Neural progenitor cell (in vitro differentiated cells): ENCODE results near the gene VCAN. TPM values are rescaled to one million over a fixed set of nuclear protein-coding genes. Genes with fewer than 3 reads are reported as not detected.

Experiments used
- DNase-seq: peaks from one replicate; pipeline ENCODE4 v3.0.0-alpha.2; 2016; ENCODE audit warnings: low spot score
- H2AFZ ChIP-seq: fragments of 200-600 bp; sonication (generic); replicated peaks from 2 replicates; pipeline ENCODE4 v1.6.1; 2016; ENCODE audit warnings: antibody characterized with exemption
- H3F3A ChIP-seq: fragments of 200-600 bp; sonication (generic); 2 replicates; pipeline ENCODE4 v1.6.1; 2016; ENCODE audit warnings: antibody characterized with exemption, low read depth
- H3K27ac ChIP-seq: fragments of 200-600 bp; sonication (generic); 2 replicates; pipeline ENCODE4 v1.5.1; 2016; ENCODE audit warnings: mild to moderate bottlenecking
- H3K27me3 ChIP-seq: fragments of 200-600 bp; sonication (generic); 2 replicates; pipeline ENCODE4 v1.6.1; 2016; ENCODE audit warnings: mild to moderate bottlenecking, moderate library complexity
- H3K36me3 ChIP-seq: fragments of 200-600 bp; sonication (generic); 2 replicates; pipeline ENCODE4 v1.5.1; 2016
- H3K4me1 ChIP-seq: fragments of 200-600 bp; sonication (generic); 2 replicates; pipeline ENCODE4 v1.6.1; 2016; ENCODE audit warnings: mixed run types
- H3K4me2 ChIP-seq: fragments of 200-600 bp; sonication (generic); 2 replicates; pipeline ENCODE4 v1.6.1; 2016
- H3K4me3 ChIP-seq: fragments of 200-600 bp; sonication (generic); 2 replicates; pipeline ENCODE4 v1.5.1; 2016
- H3K79me2 ChIP-seq: fragments of 200-600 bp; sonication (generic); 2 replicates; pipeline ENCODE4 v1.6.1; 2016; ENCODE audit warnings: low read depth
- H3K9ac ChIP-seq: fragments of 200-600 bp; sonication (generic); 2 replicates; pipeline ENCODE4 v1.6.1; 2016
- H3K9me3 ChIP-seq: fragments of 200-600 bp; sonication (generic); 2 replicates; pipeline ENCODE4 v1.5.1; 2016; ENCODE audit warnings: low read depth
- H4K20me1 ChIP-seq: fragments of 200-600 bp; sonication (generic); 2 replicates; pipeline ENCODE4 v1.6.1; 2016; ENCODE audit warnings: low read depth
- H3K27ac Mint-ChIP-seq: 3 replicates; pipeline ENCODE4 v1.8.0; 2021; ENCODE audit warnings: mixed read lengths
- H3K27me3 Mint-ChIP-seq: 2 replicates; pipeline ENCODE4 v1.8.0; 2022; ENCODE audit warnings: low read depth, mild to moderate bottlenecking, inconsistent platforms, moderate library complexity, mixed read lengths; ENCODE audit not compliant: insufficient read depth
- H3K36me3 Mint-ChIP-seq: 3 replicates; pipeline ENCODE4 v1.8.0; 2021; ENCODE audit warnings: mixed read lengths
- H3K4me1 Mint-ChIP-seq: 3 replicates; pipeline ENCODE4 v1.8.0; 2021; ENCODE audit warnings: mixed read lengths
- H3K4me3 Mint-ChIP-seq: 3 replicates; pipeline ENCODE4 v1.8.0; 2021; ENCODE audit warnings: mild to moderate bottlenecking, moderate library complexity, mixed read lengths
- H3K9me3 Mint-ChIP-seq: 3 replicates; pipeline ENCODE4 v1.8.0; 2020; ENCODE audit warnings: mixed read lengths
- EZH2 ChIP-seq: fragments of 200-600 bp; sonication (generic); IDR thresholded peaks from 2 replicates; pipeline ENCODE4 v1.6.1; 2017; ENCODE audit warnings: antibody characterized with exemption, mild to moderate bottlenecking, moderate library complexity
- EZH2phosphoT487 ChIP-seq: fragments of 200-600 bp; sonication (generic); IDR thresholded peaks from 2 replicates; pipeline ENCODE4 v1.6.1; 2017; ENCODE audit warnings: antibody characterized with exemption
- total RNA-seq: library from RNA; depleted of rRNA; stranded (reverse); fragments of >200 nt; gene quantifications from 2 replicates; pipeline ENCODE4 v1.2.3, GENCODE V29; 2015; ENCODE audit warnings: low replicate concordance
- TF ChIP-seq, protein P1 (sequence below): fragments of 200-600 bp; sonication (generic); IDR thresholded peaks from 2 replicates; pipeline ENCODE4 v1.5.1; 2017; ENCODE audit warnings: antibody characterized with exemption, mild to moderate bottlenecking

VCAN gene
- total RNA-seq, 1 donor from 2014 or later, result 101 TPM

DNA sequence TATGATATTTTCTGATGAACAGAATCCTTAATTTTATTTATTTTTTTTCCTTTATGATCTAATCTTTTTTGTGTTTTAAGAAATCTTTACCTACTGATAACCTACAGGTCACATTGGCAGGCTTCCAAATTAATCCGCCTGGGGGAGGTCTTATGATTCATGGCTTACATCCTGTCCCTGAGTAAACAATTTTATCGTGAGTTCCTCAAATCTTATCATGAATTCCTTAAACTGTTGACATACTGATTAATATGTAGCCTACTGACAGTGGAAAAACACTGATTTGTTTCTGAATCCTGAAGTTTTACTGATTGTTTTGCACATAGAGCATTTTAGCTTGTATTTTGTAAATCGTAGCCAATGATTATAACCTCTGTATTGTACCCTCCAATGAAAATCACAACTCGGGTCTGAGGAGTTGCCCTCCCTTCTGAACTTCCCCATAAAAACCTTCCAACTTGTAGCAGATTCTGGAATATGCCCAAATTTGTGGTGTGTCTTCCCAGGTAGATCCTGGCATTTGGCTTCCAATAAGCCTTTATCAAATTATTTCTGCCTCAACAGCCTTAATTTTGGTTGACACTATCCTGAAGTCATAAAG lies 105.6 kb downstream of the VCAN start:
- peaks cover 62% of the 10 kb centered on the region for H3K36me3 Mint-ChIP-seq
- Histone ChIP-seq H2AFZ (no peak overlapping the region), H3K27me3 (no peaks in the 10 kb centered on the region), H3K36me3 (peaks cover 36% of the 10 kb centered on the region), H3K9me3 (no peaks in the 10 kb centered on the region), H3F3A (no peaks in the 10 kb centered on the region), H3K4me2 (no peak overlapping the region), H4K20me1 (no peaks in the 10 kb centered on the region), H3K27ac (no peak overlapping the region), H3K4me3 (no peak overlapping the region), H3K79me2 (no peaks in the 10 kb centered on the region), H3K4me1 (no peaks in the 10 kb centered on the region), H3K9ac (no peak overlapping the region)
- H3K27ac Mint-ChIP-seq, result no peak overlapping the region
- no peak overlapping the region for H3K4me3 Mint-ChIP-seq
- no peaks in the 10 kb centered on the region for H3K4me1 Mint-ChIP-seq
- H3K9me3 Mint-ChIP-seq, result no peaks in the 10 kb centered on the region
- peaks cover 2% of the 10 kb centered on the region for H3K27me3 Mint-ChIP-seq
- TF ChIP-seq, protein P1, sequence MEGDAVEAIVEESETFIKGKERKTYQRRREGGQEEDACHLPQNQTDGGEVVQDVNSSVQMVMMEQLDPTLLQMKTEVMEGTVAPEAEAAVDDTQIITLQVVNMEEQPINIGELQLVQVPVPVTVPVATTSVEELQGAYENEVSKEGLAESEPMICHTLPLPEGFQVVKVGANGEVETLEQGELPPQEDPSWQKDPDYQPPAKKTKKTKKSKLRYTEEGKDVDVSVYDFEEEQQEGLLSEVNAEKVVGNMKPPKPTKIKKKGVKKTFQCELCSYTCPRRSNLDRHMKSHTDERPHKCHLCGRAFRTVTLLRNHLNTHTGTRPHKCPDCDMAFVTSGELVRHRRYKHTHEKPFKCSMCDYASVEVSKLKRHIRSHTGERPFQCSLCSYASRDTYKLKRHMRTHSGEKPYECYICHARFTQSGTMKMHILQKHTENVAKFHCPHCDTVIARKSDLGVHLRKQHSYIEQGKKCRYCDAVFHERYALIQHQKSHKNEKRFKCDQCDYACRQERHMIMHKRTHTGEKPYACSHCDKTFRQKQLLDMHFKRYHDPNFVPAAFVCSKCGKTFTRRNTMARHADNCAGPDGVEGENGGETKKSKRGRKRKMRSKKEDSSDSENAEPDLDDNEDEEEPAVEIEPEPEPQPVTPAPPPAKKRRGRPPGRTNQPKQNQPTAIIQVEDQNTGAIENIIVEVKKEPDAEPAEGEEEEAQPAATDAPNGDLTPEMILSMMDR, result no peak
- TF ChIP-seq EZH2, result no peak
- no peak for TF ChIP-seq EZH2phosphoT487
- no peak for DNase-seq

DNA sequence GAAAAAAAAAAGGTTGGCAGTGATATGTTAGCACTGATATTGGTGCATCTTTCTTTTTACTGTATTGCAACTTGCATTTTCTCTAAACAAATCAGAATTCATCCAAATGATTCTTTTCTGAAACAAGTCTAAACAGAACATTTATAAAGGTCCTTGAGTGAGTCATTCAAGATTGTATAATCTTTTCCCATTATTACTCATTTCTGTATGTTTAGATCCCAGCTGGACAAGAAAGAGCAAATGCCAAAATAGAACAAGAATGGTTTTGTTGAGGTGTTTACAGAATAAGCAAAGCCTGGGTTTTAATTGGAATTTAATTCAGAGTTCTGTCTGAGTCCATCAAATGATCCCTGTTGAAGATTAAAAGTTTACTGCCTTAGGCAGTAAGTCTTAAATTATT lies 112.3 kb downstream of the VCAN start:
- DNase-seq, result no peak
- TF ChIP-seq, protein P1, result no peak
- TF ChIP-seq EZH2phosphoT487 (no peak), EZH2 (no peak)
- no peaks in the 10 kb centered on the region for H3K36me3 ChIP-seq
- no peak overlapping the region for H3K4me3 ChIP-seq
- no peak overlapping the region for H3K9ac ChIP-seq
- no peaks in the 10 kb centered on the region for H3F3A ChIP-seq
- Mint-ChIP-seq H3K27ac (no peak overlapping the region), H3K27me3 (no peaks in the 10 kb centered on the region), H3K4me1 (no peaks in the 10 kb centered on the region), H3K4me3 (no peak overlapping the region), H3K36me3 (peaks cover 20% of the 10 kb centered on the region), H3K9me3 (no peaks in the 10 kb centered on the region)
- H3K27me3 ChIP-seq, result no peaks in the 10 kb centered on the region
- no peak overlapping the region for H3K4me2 ChIP-seq
- peaks cover 5% of the 10 kb centered on the region for H3K4me1 ChIP-seq
- no peak overlapping the region for H2AFZ ChIP-seq
- no peaks in the 10 kb centered on the region for H4K20me1 ChIP-seq
- no peaks in the 10 kb centered on the region for H3K79me2 ChIP-seq
- H3K27ac ChIP-seq, result no peak overlapping the region
- no peaks in the 10 kb centered on the region for H3K9me3 ChIP-seq

DNA sequence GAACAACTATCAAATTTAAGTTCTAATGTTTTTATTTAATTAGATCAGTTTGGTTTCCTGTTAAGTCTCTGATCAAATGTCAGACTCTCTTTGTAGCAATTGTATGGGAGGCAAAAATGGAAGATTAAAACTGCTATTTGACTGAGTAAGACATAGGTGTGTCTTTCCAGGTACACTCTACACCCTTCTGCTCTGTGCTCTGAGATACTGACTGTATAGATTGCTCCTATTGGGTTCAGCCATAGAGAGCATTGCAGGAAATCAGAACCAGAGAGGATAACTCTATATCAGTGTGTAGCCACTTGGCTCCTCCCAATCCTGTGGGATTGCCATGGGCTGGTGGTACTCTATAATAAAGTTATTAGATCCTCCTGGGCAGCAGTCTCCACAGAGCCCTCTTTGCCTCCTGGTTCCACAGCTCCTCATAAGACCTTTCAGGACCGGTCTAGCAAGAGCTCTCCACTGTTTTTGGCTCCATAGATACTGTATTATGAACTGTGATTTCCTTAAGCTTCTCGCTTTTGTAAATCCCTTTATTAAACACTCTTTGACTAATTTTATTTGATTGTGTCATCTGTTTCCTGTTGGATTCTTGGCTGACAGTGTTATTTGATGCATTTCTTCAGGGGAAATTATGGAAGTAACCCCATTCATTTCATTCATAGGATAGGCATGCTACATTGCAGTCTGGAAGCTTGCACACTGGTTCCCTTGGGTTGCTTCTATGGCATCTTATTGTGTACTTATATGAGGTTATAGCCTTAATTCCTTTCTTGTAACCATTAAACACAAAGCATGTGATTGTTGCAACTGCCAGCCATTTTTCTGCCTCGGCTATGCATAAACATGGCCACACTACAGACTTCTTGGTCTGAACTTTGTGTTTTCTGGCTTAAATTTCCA lies 115.6 kb downstream of the VCAN start:
- Histone ChIP-seq H3K27me3 (no peaks in the 10 kb centered on the region), H3K79me2 (no peaks in the 10 kb centered on the region), H2AFZ (no peak overlapping the region), H3K4me3 (no peak overlapping the region), H3K4me2 (no peak overlapping the region), H3K36me3 (no peaks in the 10 kb centered on the region), H3K9me3 (no peaks in the 10 kb centered on the region), H3K4me1 (peaks cover 5% of the 10 kb centered on the region), H3K9ac (no peak overlapping the region), H3F3A (no peaks in the 10 kb centered on the region), H4K20me1 (no peaks in the 10 kb centered on the region), H3K27ac (no peak overlapping the region)
- Mint-ChIP-seq H3K9me3 (no peaks in the 10 kb centered on the region), H3K27me3 (no peaks in the 10 kb centered on the region), H3K27ac (no peak overlapping the region), H3K4me1 (no peaks in the 10 kb centered on the region), H3K36me3 (peaks cover 3% of the 10 kb centered on the region), H3K4me3 (no peak overlapping the region)
- no peak for DNase-seq
- TF ChIP-seq EZH2phosphoT487 (no peak), EZH2 (no peak)
- TF ChIP-seq, protein P1, result no peak
